Uterus (tissue), 4 donors: ENCODE results near the gene SLC1A6. TPM values are rescaled to one million over a fixed set of nuclear protein-coding genes. Genes with fewer than 3 reads are reported as not detected.
"Not testable (repeated sequence)": the region's sequence is repeated elsewhere in the genome, so short reads cannot be mapped to it uniquely, and the experiment has no call there.

ENCODE experiments used
- DNase-seq, 2 donors: peaks; one replicate each; pipeline ENCODE4 v3.0.0-alpha.2; 2019 to 2020
- H3K27ac ChIP-seq, 2 donors: fragments of 200-600 bp; sonication (generic); 1 replicate in 1 of 2; 2 replicates in 1 of 2; pipeline ENCODE4 v1.5.1; 2016 to 2018
- H3K27me3 ChIP-seq, 2 donors: fragments of 200-600 bp; sonication (generic); one replicate each; pipeline ENCODE4 v1.5.1; 2018 to 2019; ENCODE audit warnings: control low read depth in 1 of 2
- H3K36me3 ChIP-seq, 2 donors: fragments of 200-600 bp; sonication (generic); one replicate each; pipeline ENCODE4 v1.5.1; 2019; ENCODE audit warnings: control low read depth in 1 of 2
- H3K4me1 ChIP-seq, 2 donors: fragments of 200-600 bp; sonication (generic); one replicate each; pipeline ENCODE4 v1.5.1; 2018 to 2019; ENCODE audit warnings: control low read depth in 1 of 2
- H3K4me3 ChIP-seq, 2 donors: fragments of 200-600 bp; sonication (generic); 1 replicate in 1 of 2; 2 replicates in 1 of 2; pipeline ENCODE4 v1.5.1; 2018 to 2019; ENCODE audit warnings: mild to moderate bottlenecking in 1 of 2
- H3K9me3 ChIP-seq, 2 donors: fragments of 200-600 bp; sonication (generic); one replicate each; pipeline ENCODE4 v1.5.1; 2019; ENCODE audit warnings: control low read depth in 1 of 2
- POLR2A ChIP-seq, 2 donors: fragments of 450-650 bp; IDR thresholded peaks; one replicate each; pipeline ENCODE4 v1.6.1; 2016; ENCODE audit warnings: antibody characterized with exemption in 2 of 2, mild to moderate bottlenecking in 1 of 2, moderate library complexity in 1 of 2
- intact Hi-C: fragments of 100-400 bp; cut with DNase I; formaldehyde crosslinking; loops from one replicate; pipeline ENCODE4 v1.15.1; 2023; ENCODE audit warnings: low total_unique reads
- total RNA-seq, 4 donors: library from RNA; depleted of rRNA in 3 of 4; stranded (reverse); fragments of >200 nt in 3 of 4; gene quantifications; one replicate each; pipeline versions ENCODE4 v1.1.0 to v1.2.4, GENCODE V29; 2014 to 2023
- TF ChIP-seq, protein P1 (sequence below), 4 experiments: fragments of 200-600 bp in 2 of 4; fragments of 450-650 bp in 2 of 4; sonication (generic) in 2 of 4; IDR thresholded peaks; one replicate each; pipeline ENCODE4 v1.5.1; 2016 to 2019; ENCODE audit warnings: antibody characterized with exemption in 4 of 4, mild to moderate bottlenecking in 2 of 4, moderate library complexity in 1 of 4
- donor health status: DM: yes; HTN: yes; CAD: no.

SLC1A6 gene
- under 1 TPM in 1 of 4 donors, not detected in 3; 0.41 TPM for total RNA-seq

GRCh38 chr19:14979476-14980255, at the start of gene SLC1A6:
Gene SLC1A6, minus strand, starts transcription at chr19:14979864. Its CDS starts 6,954 bp downstream, at chr19:14972910.
- Histone ChIP-seq H3K4me3 (no peak within 1 kb of the TSS), H3K27ac (no peak within 1 kb of the TSS), H3K9me3 (no peaks in the 10 kb centered on the region), H3K36me3 (no peaks in the 10 kb centered on the region), H3K27me3 (peaks cover 0 to 7% of the 10 kb centered on the region in 2 donors), H3K4me1 (peaks cover 0 to 6% of the 10 kb centered on the region in 2 donors)
- intact Hi-C loops, result no loop called here
- DNase-seq, result no peak
- TF ChIP-seq, protein P1, sequence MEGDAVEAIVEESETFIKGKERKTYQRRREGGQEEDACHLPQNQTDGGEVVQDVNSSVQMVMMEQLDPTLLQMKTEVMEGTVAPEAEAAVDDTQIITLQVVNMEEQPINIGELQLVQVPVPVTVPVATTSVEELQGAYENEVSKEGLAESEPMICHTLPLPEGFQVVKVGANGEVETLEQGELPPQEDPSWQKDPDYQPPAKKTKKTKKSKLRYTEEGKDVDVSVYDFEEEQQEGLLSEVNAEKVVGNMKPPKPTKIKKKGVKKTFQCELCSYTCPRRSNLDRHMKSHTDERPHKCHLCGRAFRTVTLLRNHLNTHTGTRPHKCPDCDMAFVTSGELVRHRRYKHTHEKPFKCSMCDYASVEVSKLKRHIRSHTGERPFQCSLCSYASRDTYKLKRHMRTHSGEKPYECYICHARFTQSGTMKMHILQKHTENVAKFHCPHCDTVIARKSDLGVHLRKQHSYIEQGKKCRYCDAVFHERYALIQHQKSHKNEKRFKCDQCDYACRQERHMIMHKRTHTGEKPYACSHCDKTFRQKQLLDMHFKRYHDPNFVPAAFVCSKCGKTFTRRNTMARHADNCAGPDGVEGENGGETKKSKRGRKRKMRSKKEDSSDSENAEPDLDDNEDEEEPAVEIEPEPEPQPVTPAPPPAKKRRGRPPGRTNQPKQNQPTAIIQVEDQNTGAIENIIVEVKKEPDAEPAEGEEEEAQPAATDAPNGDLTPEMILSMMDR (IDR thresholded peaks at IDR 0.05), result no peak
- no peak for TF ChIP-seq POLR2A (IDR thresholded peaks at IDR 0.05)

GRCh38 chr19:15028490-15028889, 48.8 kb upstream of the SLC1A6 start:
- no peaks in the 10 kb centered on the region for H3K4me1 ChIP-seq
- no peak overlapping the region for H3K4me3 ChIP-seq
- H3K27me3 ChIP-seq, result no peaks in the 10 kb centered on the region
- intact Hi-C loops, result no loop called here
- no peaks in the 10 kb centered on the region for H3K9me3 ChIP-seq
- TF ChIP-seq, protein P1 (IDR thresholded peaks at IDR 0.05), result no peak
- no peak for TF ChIP-seq POLR2A (IDR thresholded peaks at IDR 0.05)
- H3K36me3 ChIP-seq, result no peaks in the 10 kb centered on the region
- DNase-seq, result no peak
- H3K27ac ChIP-seq, result no peak overlapping the region

GRCh38 chr19:15025217-15025616, 45.6 kb upstream of the SLC1A6 start:
- Histone ChIP-seq H3K4me1 (no peaks in the 10 kb centered on the region), H3K36me3 (no peaks in the 10 kb centered on the region), H3K27ac (no peak overlapping the region), H3K27me3 (no peaks in the 10 kb centered on the region), H3K4me3 (no peak overlapping the region), H3K9me3 (no peaks in the 10 kb centered on the region)
- intact Hi-C loops, result no loop called here
- DNase-seq, result no peak
- TF ChIP-seq, protein P1 (IDR thresholded peaks at IDR 0.05), result no peak
- no peak for TF ChIP-seq POLR2A (IDR thresholded peaks at IDR 0.05)

- no peaks in the 10 kb centered on the region for H3K27me3 ChIP-seq
- no peak overlapping the region for H3K4me3 ChIP-seq
- no peaks in the 10 kb centered on the region for H3K4me1 ChIP-seq
- no peak overlapping the region for H3K27ac ChIP-seq
- no peak for DNase-seq
- intact Hi-C loops, result no loop called here
- TF ChIP-seq, protein P1 (IDR thresholded peaks at IDR 0.05), result no peak
- no peak for TF ChIP-seq POLR2A (IDR thresholded peaks at IDR 0.05)
- H3K9me3 ChIP-seq, result no peaks in the 10 kb centered on the region
- H3K36me3 ChIP-seq, result no peaks in the 10 kb centered on the region
Observed at GRCh38 chr19:15022752-15023151, 43.1 kb upstream of the SLC1A6 start.

GRCh38 chr19:15021286-15022007, 41.8 kb upstream of the SLC1A6 start:
- DNase-seq, result no peak
- Histone ChIP-seq H3K27me3 (no peaks in the 10 kb centered on the region), H3K9me3 (no peaks in the 10 kb centered on the region), H3K4me1 (no peaks in the 10 kb centered on the region), H3K27ac (no peak overlapping the region), H3K4me3 (no peak overlapping the region), H3K36me3 (no peaks in the 10 kb centered on the region)
- TF ChIP-seq, protein P1 (IDR thresholded peaks at IDR 0.05), result no peak
- no peak for TF ChIP-seq POLR2A (IDR thresholded peaks at IDR 0.05)
- intact Hi-C loops, result no loop called here

GRCh38 chr19:15018836-15019235, 39.2 kb upstream of the SLC1A6 start:
- H3K9me3 ChIP-seq, intact Hi-C loops, H3K4me3 ChIP-seq, DNase-seq, H3K27me3 ChIP-seq, H3K27ac ChIP-seq, H3K36me3 ChIP-seq, H3K4me1 ChIP-seq: not testable (repeated sequence)
